H1 (cell line): ENCODE measurements around the gene LPAR6. TPM values are rescaled to one million over a fixed set of nuclear protein-coding genes. Genes with fewer than 3 reads are reported as not detected.

Source experiments
- TAF1 ChIP-seq: IDR thresholded peaks from 2 replicates; pipeline ENCODE4 v1.6.1; 2011; ENCODE audit warnings: mild to moderate bottlenecking, low read depth, low read length
- polyA plus RNA-seq, 7 experiments: library from polyadenylated mRNA; depleted of rRNA in 3 of 7; stranded (reverse) in 5 of 7; unstranded in 2 of 7; fragments of >200 nt in 5 of 7; fragments of 200-250 nt in 2 of 7; gene quantifications; 1 replicate in 5 of 7; 2 replicates in 1 of 7; 4 replicates in 1 of 7; pipeline versions ENCODE4 v1.2.1 to v1.2.3, GENCODE V29; 2011 to 2013; ENCODE audit warnings: missing spikeins in 2 of 7, mixed read lengths in 2 of 7
- total RNA-seq: library from RNA; stranded (reverse); fragmentation: NEBNext Ultra II Directional; extraction: Animal tissue kit (Norgen Biotek cat#: 25700); gene quantifications from 2 replicates; pipeline ENCODE4 v1.2.1, GENCODE V29; 2021

LPAR6 gene
- total and polyA plus RNA-seq, 2 of the 8 experiments (the other 6 are each of a cell fraction or from before 2014, with no cell fraction given) = 0.50 to 0.97 TPM

DNA sequence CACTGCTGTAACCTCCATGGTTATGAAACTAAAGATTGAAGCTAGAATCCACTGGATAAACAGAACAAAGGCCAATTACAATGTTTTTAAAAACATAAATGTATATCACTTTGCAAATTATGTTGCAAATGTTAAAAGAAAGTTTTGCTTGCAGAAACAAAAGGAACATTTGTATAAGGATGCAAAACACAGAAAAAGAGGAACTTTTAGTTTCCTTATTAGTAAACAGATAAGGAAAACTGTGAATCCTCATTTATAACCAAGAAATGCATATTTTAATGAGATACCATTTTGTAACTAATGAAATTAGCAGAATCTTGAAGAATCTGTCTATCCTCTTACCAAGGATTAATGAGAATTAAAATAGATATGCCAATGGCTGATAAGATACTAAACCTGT is 32.3 kb downstream of the LPAR6 start (continued):
- TF ChIP-seq TAF1 = no peak
